Chondrocyte (in vitro differentiated cells): ENCODE measurements around the gene SLC38A2. TPM values are rescaled to one million over a fixed set of nuclear protein-coding genes. Genes with fewer than 3 reads are reported as not detected.

Experiments used
- DNase-seq: peaks from one replicate; pipeline ENCODE4 v3.0.0; 2021; ENCODE audit warnings: mixed read lengths, low spot score
- H3K27ac Mint-ChIP-seq: one replicate; pipeline ENCODE4 v1.8.0; 2021; ENCODE audit warnings: mild to moderate bottlenecking, moderate library complexity, mixed read lengths; ENCODE audit not compliant: unreplicated experiment
- H3K27me3 Mint-ChIP-seq: 2 replicates; pipeline ENCODE4 v1.8.0; 2021; ENCODE audit warnings: low read depth, mixed read lengths
- H3K36me3 Mint-ChIP-seq: 2 replicates; pipeline ENCODE4 v1.8.0; 2021; ENCODE audit warnings: low read depth, mixed read lengths
- H3K4me1 Mint-ChIP-seq: 2 replicates; pipeline ENCODE4 v1.8.0; 2021; ENCODE audit warnings: low read depth, mild to moderate bottlenecking, mixed read lengths
- H3K4me3 Mint-ChIP-seq: one replicate; pipeline ENCODE4 v1.8.0; 2021; ENCODE audit warnings: mild to moderate bottlenecking, moderate library complexity, mixed read lengths; ENCODE audit not compliant: unreplicated experiment
- H3K9me3 Mint-ChIP-seq: 2 replicates; pipeline ENCODE4 v1.8.0; 2021; ENCODE audit warnings: low read depth, mixed read lengths
- CTCF ChIP-seq: fragments of 200-600 bp; sonication (generic); IDR thresholded peaks from 2 replicates; pipeline ENCODE4 v1.5.0; 2021; ENCODE audit warnings: antibody characterized with exemption, mild to moderate bottlenecking, moderate library complexity
- total RNA-seq: library from RNA; stranded (reverse); gene quantifications from 3 replicates; pipeline ENCODE4 v1.2.1, GENCODE V29; 2021

The SLC38A2 gene
- total RNA-seq, 1 donor from 2014 or later = 596 TPM

DNA sequence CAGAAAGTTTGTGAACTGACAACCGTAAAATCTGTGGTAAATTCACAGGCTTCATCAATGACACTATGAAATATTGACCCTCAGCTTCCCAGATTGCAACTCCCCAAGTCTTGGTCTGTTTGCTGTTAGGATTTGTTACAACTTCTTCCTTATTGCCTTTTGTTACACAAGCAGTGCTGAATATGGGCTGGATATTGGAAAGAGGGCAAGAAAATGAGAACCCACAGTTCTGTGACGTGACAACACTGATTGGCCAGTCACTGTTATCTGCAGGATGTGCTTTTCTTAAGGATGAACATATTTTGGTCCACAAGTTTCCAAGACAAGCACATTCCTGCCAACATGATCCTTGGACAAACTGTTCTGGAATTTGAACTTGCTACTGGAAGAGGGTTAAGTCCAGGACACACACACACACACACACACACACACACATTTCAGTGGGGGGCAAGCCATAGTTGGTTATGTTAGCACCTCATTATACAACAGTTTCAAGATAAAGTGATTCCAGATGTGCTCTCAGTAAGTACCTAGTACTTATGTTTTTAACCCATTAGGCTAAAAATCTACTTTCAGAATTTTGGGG lies 16.6 kb upstream of the SLC38A2 start:
- no peak for DNase-seq
- H3K27ac Mint-ChIP-seq = peak overlapping the region; percentile 99
- H3K27me3 Mint-ChIP-seq = no peaks in the 10 kb centered on the region
- H3K36me3 Mint-ChIP-seq = no peaks in the 10 kb centered on the region
- peak overlapping the region; percentile 16 for H3K4me3 Mint-ChIP-seq
- TF ChIP-seq CTCF = no peak
- peaks cover 2% of the 10 kb centered on the region for H3K9me3 Mint-ChIP-seq
- peaks cover 88% of the 10 kb centered on the region for H3K4me1 Mint-ChIP-seq

- no peak for DNase-seq
- Mint-ChIP-seq H3K4me1 (peaks cover 86% of the 10 kb centered on the region), H3K27me3 (no peaks in the 10 kb centered on the region), H3K4me3 (peak overlapping the region; percentile 17), H3K27ac (peak overlapping the region; percentile 99), H3K36me3 (no peaks in the 10 kb centered on the region), H3K9me3 (peaks cover 2% of the 10 kb centered on the region)
- no peak for TF ChIP-seq CTCF
Observed at GRCh38 chr12:46388427-46389021, 16.0 kb upstream of the SLC38A2 start.

GRCh38 chr12:46387670-46388069 lies 15.1 kb upstream of the SLC38A2 start:
- H3K9me3 Mint-ChIP-seq = peaks cover 2% of the 10 kb centered on the region
- TF ChIP-seq CTCF = no peak
- peak overlapping the region; percentile 99 for H3K27ac Mint-ChIP-seq
- no peaks in the 10 kb centered on the region for H3K36me3 Mint-ChIP-seq
- DNase-seq = no peak
- H3K4me3 Mint-ChIP-seq = peak overlapping the region; percentile 57
- no peaks in the 10 kb centered on the region for H3K27me3 Mint-ChIP-seq
- H3K4me1 Mint-ChIP-seq = peaks cover 87% of the 10 kb centered on the region

DNA sequence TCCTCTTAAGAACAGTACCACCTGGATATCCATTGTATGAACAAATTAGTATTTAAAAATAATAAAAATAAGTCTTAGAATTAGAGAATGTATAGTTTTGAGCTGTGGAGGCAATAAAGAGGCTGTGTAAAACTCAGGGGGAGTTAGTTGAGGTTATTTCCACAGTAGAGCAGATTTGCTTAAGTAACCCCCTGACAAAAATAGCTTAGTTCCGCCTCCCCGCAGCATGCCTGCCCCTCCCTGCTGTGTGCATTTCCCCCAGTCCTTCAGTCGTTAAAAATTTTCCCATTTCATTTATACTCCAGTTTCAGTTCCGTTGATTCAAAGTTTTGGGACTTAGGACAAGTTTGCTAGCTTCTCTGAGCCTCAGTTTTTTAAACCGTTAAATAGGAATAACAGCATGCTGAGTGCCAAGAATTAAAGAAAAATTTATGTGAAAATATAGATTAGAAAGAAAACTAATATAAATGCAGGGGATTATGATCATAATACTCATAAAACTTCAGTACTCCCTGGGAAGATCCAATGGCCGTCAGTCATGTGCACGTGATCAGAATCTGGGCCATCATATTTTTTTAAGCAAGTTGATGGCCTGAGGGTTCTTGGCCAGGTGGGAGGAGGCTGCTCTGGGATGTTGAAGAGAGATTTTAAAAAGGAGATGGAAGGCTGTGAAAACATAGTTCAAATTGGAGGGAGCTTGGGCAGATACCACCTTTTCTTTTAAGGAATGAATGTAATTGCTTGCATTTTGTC lies 14.5 kb upstream of the SLC38A2 start:
- no peaks in the 10 kb centered on the region for H3K36me3 Mint-ChIP-seq
- H3K9me3 Mint-ChIP-seq = peaks cover 2% of the 10 kb centered on the region
- H3K4me3 Mint-ChIP-seq = peak overlapping the region; percentile 57
- DNase-seq = no peak
- H3K4me1 Mint-ChIP-seq = peaks cover 88% of the 10 kb centered on the region
- no peak for TF ChIP-seq CTCF
- peak overlapping the region; percentile 99 for H3K27ac Mint-ChIP-seq
- H3K27me3 Mint-ChIP-seq = no peaks in the 10 kb centered on the region

DNA sequence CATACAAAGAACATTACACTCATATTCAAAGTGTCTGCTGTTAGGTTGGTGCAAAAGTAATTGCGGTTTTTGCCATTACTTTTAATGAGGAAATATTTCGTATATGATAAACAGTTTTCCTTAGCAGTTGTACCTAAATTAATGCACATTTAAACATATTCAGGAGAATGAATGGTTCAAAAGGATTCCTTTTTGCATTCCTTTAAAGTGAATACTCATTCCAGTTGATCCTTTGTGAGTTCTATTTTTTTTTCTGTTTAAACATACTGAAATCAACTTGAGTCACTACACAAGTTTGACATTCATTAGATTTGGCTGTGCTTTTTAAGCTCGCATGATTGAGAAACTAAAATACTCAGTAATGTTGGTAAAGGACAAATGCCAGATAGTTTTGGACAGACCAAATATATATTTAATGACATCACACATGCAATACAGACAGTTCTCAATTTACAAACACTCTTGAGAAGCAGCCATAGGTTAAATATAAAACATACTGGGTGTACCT lies 13.8 kb upstream of the SLC38A2 start:
- Mint-ChIP-seq H3K9me3 (peaks cover 2% of the 10 kb centered on the region), H3K4me1 (peaks cover 85% of the 10 kb centered on the region), H3K27ac (peak overlapping the region; percentile 99), H3K36me3 (no peaks in the 10 kb centered on the region), H3K4me3 (no peak overlapping the region), H3K27me3 (no peaks in the 10 kb centered on the region)
- TF ChIP-seq CTCF = no peak
- DNase-seq = no peak
